ENCODE data around the gene DYRK1A.
A peak's percentile ranks its signal among the peaks of the same experiment; 100 is the strongest.
"Not testable (repeated sequence)": the region's sequence is repeated elsewhere in the genome, so short reads cannot be mapped to it uniquely, and the experiment has no call there.

DYRK1A gene

DNA sequence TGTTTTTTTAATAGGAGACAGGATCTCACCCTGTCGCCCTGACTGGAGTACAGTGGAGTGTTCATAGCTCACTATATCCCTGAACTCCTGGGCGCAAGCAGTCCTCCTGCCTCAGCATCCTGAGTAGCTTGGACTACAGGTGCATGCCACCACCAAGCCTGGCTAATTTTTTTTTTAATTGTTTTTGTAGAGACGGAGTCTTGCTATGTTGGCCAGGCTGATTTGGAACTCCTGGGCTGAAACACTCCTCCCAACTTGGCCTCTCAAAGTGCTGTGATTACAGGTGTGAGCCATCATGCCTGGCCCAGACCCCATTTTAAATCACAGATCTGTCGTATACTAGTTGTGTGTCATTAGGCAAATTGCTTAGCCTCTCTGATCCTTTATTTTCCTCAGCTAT, 161.1 kb downstream of the DYRK1A start:
- DNase-seq (ENCODE audit: low read depth in 2 of 2): no peak

DNA sequence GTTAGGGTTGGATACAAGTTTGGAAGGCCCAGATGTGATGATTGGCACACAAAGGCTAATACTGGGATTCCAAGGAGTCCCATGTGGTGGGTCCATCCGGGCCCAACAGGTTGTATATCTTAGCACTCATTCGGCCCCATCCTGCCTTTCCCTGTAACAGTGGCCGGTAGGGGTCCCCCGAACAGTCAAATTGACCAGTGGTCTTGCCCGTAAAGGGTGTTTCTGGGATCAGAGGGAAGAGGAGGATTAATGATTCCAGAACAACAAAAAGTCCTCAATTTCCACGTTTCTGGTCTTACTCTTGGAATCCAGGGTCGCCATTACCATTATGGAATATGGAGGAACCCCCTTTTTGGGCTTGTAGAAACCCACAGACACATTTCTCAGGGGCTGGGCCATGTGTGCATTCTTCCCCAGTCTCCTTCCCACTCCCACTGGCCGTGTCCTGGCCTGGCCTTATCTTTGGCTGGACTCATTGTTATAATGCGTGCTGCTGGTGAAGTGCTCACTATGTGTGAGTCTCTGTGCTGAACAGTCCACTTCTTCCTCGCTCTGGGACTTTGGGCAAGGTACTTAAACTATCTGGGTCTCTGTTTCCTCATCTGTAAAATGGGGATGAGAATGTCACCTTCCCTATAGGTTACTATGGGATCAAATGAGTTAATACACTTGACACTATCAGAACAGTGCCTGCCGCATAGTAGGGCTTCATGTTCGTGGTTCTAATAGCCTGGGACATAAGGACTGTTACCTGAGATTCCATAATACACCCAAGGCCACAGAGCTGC, 161.8 kb downstream of the DYRK1A start:
- no peak for DNase-seq (ENCODE audit: low read depth in 2 of 2)

DNA sequence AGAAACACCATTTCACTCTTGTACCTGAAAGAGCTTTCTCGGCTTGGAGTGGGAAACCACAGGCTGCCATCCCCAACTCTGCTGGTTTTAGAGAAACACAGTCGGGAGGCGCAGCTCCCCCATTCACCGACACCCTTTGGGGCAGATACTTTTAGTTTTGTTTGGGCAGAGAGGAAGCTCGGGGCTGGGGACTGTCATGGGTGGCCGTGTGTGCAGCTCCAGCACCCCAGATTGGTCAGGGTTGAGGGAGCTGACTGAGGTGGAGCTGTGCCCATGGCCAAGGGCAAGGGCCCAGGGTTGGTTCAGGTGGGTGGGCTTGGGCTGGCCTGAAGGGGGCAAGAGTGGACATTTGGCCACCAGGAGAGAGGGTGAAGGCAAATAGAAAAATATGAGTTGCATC, 163.1 kb downstream of the DYRK1A start:
- DNase-seq (ENCODE audit: low read depth in 2 of 2): no peak

DNA sequence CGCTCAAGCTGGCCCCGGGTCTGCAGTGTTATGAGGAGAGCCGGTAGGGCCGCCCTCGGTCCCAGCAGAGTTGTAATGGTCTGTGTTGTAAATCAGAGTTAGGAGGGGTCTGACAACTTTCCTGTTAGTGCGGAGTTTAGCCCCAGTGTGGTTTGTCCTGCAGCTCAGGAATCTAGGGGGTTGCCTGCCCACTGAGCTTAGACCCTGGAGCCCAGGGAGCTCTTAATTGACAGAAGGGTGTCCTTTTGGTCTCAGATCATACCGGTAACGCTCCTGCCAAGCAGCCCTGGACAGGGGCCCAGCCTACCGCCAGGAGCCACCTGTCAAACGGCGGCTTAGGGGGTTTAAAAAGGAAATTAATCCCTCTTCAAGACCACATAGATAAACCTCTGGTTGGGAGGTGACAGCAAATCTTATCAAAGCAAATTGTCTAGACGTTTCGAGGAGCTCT, 164.4 kb downstream of the DYRK1A start:
- no peak for DNase-seq (ENCODE audit: low read depth in 2 of 2)

DNA sequence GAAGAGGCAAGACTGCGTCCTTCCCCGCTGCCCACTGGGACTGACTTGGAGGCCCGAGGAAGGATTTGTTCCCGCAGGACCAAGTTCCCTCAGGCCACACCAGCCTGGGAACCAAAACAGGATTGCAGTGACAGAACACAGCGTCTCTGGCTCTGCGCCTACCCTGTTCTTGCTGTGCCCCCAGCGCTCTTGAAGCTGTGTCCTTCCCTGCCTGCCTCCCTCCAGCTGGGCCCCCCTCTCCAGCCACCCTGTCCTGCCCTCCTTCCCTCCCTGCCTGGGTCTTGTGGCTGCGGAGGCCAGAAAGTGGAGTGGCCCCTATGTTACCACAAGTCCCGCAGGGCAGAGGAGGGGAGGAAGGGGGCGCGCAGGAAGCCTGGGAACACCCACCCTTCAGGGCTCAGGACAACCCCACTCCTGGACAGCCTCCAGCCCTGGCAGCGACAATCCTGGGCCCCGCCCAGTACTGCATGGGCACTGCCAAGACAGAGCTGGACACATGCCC, 164.9 kb downstream of the DYRK1A start:
- no peak for DNase-seq (ENCODE audit: low read depth in 2 of 2)

- DNase-seq (ENCODE audit: low read depth in 2 of 2): peak; percentile 41 to 42
Observed at GRCh38 chr21:37532868-37533780, 166.6 kb downstream of the DYRK1A start.

GRCh38 chr21:37534431-37534830, 167.9 kb downstream of the DYRK1A start:
- no peak for DNase-seq (ENCODE audit: low read depth in 2 of 2)

DNA sequence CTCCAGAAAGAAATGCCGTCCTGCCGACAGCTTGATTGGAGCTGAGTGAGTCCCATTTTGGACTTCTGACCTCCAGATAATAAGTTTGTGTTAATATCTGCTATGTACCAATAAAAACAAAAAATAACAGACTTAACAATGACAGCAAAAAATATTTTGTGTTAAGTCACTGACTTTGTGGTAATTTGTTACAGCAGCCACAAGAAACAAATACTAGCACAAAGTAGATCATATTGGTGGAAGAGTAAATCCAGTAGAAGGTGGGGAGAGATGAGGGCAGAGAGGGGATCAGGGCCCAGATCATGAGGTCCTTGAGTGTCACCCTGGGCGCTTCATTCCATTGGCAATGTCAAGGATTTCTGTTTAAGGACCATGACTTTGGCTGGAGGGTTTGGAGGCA, 168.6 kb downstream of the DYRK1A start:
- DNase-seq (ENCODE audit: low read depth in 2 of 2): no peak

GRCh38 chr21:37535672-37536071, 169.1 kb downstream of the DYRK1A start:
- DNase-seq (ENCODE audit: low read depth in 2 of 2): no peak

GRCh38 chr21:37536616-37537278, 170.2 kb downstream of the DYRK1A start:
- no peak for DNase-seq (ENCODE audit: low read depth in 2 of 2)

GRCh38 chr21:37537391-37537996, 170.9 kb downstream of the DYRK1A start:
- no peak for DNase-seq (ENCODE audit: low read depth in 2 of 2)

DNA sequence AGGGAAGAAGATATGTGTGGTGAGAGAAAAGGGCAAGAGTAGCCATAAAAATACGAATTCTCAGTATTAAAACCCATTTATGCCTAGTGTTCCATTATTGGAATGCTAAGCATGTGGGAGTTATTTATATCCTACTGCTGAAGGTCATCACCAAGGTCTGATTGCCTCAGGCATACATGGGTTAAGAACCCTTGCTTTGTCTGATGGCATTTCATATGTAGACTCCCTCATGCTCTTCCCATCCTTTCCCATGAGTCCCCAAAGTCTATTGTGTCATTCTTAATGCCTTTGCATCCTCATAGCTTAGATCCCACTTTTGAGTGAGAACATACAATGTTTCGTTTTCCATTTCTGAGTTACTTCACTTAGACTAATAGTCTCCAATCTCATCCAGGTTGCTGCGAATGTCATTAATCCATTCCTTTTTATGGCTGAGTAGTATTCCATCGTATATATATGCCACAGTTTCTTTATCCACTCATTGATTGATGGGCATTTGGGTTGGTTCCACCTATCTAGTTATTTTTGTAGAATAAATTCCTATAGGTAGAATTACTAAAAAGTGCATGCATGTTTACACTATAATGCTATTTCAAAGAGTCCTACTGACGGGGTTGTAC, 172.5 kb downstream of the DYRK1A start:
- DNase-seq (ENCODE audit: low read depth in 2 of 2): no peak

- DNase-seq (ENCODE audit: low read depth in 2 of 2): not testable (repeated sequence)
Observed at GRCh38 chr21:37541128-37541527, 174.6 kb downstream of the DYRK1A start.

- DNase-seq (ENCODE audit: low read depth in 2 of 2): no peak
Observed at GRCh38 chr21:37542512-37542911, 175.9 kb downstream of the DYRK1A start.

DNA sequence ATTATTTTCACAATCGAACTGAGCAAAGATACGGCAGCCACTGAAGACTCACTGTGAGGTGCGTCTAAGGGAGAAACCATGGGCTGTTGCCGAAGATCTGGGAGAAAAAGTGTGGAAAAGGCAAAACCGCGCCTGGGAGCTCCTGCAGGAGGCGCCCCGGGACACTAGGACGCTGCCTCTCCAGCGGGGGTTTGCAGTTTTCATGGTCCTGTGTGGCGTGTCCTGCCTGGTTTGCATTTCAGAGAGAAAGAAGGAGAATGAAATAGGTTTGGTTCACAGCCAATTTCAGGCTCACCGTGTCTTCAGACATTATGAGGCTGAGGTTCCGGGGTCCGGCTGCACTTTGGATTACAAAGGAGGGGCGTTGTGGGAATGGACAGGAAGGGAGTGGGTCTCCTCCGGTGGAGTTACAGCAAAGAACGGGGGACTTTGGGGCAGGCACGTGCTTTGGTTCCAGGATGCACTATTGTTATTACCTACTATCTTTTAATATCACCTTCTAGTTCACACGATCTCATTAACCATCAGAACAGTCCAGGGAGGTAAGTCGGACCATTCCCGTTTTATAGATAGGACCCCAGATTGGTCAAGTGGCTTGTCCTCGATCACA, 179.8 kb downstream of the DYRK1A start:
- DNase-seq (ENCODE audit: low read depth in 2 of 2): no peak

DNA sequence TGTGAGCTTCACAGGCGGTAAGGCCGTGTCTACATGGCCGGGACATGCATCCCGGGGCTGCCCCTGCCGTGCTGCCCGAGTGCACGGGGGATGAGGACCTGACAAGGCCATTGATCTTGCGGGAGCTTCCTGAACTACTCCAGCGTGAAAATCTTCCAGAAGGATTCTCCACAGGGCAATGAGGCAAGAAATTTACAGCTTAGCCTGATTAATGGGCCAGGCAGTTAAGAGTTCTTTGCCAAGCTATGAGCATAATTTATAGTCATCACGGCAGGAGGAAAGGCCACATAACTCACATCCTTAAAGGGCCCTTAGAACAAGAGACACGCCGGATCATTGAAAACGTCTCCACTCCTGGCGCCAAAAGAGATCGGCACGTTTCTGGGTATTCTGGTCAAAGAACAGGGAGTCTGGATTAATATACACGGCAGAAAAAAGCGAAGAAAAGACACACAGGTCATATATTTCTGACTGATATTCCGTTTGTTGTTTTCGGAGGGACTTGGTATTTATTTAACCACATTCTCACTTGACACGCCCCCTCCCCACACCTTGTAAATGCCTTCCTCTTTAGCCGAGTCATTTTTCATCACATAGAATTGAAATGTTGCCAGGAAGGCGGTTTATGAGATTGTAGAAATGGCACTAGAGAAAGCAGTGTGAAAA, 180.5 kb downstream of the DYRK1A start:
- no peak for DNase-seq (ENCODE audit: low read depth in 2 of 2)

- no peak for DNase-seq (ENCODE audit: low read depth in 2 of 2)
Observed at GRCh38 chr21:37547615-37548200, 181.1 kb downstream of the DYRK1A start.

GRCh38 chr21:37548521-37548981, 182.0 kb downstream of the DYRK1A start:
- DNase-seq (ENCODE audit: low read depth in 2 of 2): no peak

GRCh38 chr21:37549730-37550129, 183.2 kb downstream of the DYRK1A start:
- not testable (repeated sequence) for DNase-seq (ENCODE audit: low read depth in 2 of 2)

DNA sequence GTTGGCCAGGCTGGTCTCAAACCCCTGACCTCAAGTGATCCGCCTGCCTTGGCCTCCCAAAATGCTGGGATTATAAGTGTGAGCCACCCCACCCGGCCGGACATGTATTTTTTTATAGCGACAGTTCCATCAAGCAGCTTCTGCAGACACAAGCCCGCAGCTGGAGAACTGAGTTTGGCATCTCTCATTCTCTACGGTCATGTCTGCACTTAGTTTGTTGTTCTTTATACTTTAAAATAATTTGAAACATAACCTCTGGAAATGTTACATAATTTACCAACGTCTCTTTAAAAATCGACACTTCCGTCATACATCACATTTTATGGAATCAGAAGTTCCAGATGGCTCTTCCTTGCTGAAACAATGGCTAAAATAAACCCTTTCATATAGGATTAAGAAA, 183.6 kb downstream of the DYRK1A start:
- DNase-seq (ENCODE audit: low read depth in 2 of 2): no peak

Measured in stimulated activated CD8-positive, alpha-beta memory T cell treated with anti-CD3 and anti-CD28 coated beads, Interleukin-15, amount 100 ng/mL, for 48 hours (primary cell).